SKM-1 (cell line): ENCODE data around the gene PRPF40B.

ENCODE experiments used
- DNase-seq: peaks from one replicate; lab custom pipeline; 2025; ENCODE audit not compliant: unreplicated experiment; lab: John Stamatoyannopoulos, UW

PRPF40B gene

GRCh38 chr12:49655595-49656236 is 32.4 kb downstream of the PRPF40B start:
- DNase-seq: no peak

- no peak for DNase-seq
These were observed 34.9 kb downstream of the PRPF40B start for GRCh38 chr12:49658276-49658675.

- DNase-seq: no peak
These were observed 36.4 kb downstream of the PRPF40B start for GRCh38 chr12:49659753-49660152.

DNA sequence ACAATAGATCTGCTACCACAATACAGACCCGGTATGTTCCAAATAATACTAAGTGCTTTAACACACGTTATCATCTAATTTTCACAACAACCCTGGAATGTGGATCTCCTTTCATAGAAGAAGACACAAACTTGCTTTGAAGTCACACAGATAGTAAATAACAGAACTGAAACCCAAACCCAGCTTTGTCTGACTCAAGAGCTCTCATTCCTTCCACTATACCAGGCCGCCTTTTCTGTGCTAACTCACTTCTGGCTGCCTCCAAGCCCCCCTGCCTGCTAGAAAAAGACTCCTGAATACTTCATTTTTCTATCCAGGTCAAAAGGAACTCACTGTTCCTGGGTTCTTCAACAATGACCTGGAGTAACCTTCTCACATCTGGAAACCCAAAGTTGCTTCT is 37.8 kb downstream of the PRPF40B start:
- DNase-seq: no peak

- DNase-seq: no peak
These were observed 38.4 kb downstream of the PRPF40B start for GRCh38 chr12:49661746-49662145.

DNA sequence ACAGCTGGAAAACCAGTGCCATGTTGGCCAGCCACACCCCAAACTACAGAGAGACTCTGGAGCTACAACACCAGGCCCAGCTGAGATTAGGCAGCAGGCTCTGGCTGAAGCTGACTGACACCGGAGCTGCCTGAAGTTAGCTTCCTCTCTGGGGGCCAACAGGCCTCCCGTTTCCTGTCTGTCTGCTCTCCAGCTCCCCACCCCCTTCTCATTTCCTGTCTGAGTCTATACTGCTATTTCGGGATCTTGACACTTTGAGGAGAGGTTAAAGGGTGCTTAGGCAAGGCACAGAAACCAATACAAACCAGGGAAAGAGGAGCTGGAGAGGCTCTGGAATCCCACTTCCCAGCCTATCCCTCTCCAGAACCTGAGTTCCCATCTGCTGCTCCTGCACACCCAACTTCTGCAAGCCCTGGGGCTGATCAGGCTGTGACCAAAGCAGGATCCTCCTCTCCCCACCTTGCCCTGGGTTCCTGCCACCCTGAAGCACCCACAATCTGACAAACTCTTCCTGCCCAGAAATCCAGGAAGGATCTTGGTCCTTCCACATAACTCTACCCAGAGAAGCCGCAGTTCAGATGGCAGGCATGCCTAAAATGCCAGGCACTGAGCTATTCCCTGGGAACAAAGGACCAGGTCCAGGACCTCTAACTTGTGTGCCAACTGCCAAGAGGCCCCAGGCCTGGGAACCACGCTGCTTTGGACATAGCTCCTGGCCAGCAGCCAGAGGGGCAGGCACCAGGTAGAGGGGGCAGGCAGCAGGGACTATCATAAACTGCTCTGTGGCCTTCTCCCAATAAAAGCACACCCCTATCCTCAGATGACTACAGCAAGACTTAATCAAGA is 39.9 kb downstream of the PRPF40B start:
- DNase-seq: peak; percentile 71

DNA sequence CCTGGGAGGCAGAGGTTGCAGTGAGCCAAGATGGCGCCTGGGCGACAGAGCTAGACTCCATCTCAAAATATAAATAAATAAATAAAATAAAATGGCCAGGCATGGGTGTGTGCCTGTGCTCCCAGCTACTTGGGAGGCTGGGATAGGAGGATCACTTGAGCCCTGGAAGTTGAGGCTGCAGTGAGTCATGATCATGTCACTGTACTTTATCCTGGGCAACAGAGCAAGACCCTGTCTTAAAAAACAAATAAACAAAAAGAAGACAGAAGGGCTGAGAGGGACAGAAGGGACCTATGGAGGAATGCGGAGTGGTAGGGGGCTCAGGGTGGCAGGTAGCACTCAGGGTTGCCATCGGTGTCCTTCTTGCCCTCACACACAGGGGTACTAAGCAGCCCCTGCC is 40.8 kb downstream of the PRPF40B start:
- no peak for DNase-seq

GRCh38 chr12:49664591-49665239 is 41.4 kb downstream of the PRPF40B start:
- no peak for DNase-seq

DNA sequence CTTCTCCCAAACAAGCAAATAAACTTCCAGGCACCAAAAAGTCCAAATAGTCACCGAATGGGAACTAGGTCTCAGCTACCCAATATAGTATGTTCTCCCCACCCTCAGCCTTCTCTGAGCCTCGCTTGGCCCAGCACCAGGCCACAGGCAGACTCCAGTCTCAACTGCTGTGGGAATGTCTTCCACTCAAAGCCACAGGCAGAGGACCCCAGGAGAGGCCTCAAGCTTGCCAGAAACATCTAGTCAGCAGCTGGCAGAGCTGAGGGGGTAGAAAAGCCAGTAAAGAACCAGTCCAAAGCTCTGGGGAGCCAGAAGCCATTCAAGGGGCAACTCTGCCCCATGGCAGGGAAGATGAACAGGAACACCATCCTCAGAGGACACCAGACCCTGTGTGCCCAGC is 42.0 kb downstream of the PRPF40B start:
- DNase-seq: no peak

- DNase-seq: no peak
These were observed 42.8 kb downstream of the PRPF40B start for GRCh38 chr12:49666176-49666575.

GRCh38 chr12:49667325-49668090 is 44.1 kb downstream of the PRPF40B start:
- no peak for DNase-seq

- no peak for DNase-seq
These were observed 46.4 kb downstream of the PRPF40B start for GRCh38 chr12:49669796-49670195.

DNA sequence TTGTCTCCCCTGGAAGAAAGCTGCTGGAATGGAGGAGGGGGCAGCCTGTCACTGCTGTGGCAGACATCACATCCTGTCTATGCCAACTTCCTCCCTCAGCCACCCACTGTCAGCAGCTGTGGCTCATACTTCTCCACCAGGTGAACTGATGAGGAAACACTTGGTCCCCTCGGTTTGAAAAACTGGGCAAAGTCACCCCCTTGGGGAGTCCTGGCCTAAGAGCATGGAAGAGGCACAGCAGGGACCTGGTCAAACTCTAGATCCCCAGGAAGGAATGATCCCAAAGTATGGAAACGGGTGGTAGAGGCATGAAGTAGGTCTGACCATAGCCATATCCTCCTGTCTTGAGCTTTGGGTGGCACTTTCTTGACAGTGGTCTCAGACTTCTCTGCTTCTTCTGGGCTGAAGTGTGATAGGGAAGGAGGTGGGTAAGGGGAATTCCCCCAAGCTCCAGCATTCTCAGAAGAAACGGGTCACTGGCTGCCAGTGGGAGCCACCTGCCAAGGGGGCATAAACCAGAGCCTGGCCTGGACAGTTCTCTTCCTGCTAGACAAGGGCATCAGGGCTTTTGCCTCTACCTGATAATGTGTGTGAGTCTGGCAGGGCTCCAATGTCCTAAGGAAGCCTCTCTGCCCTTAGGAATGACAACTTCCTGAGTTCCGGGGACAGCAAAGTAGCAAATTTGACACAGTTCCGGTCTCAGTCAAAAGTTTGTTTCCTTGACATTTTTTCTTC is 47.8 kb downstream of the PRPF40B start:
- no peak for DNase-seq

GRCh38 chr12:49672301-49673217 is 49.2 kb downstream of the PRPF40B start:
- no peak for DNase-seq

- no peak for DNase-seq
These were observed 50.3 kb downstream of the PRPF40B start for GRCh38 chr12:49673446-49674317.

GRCh38 chr12:49674318-49674981 is 51.1 kb downstream of the PRPF40B start:
- no peak for DNase-seq

GRCh38 chr12:49675137-49675536 is 51.8 kb downstream of the PRPF40B start:
- DNase-seq: no peak

DNA sequence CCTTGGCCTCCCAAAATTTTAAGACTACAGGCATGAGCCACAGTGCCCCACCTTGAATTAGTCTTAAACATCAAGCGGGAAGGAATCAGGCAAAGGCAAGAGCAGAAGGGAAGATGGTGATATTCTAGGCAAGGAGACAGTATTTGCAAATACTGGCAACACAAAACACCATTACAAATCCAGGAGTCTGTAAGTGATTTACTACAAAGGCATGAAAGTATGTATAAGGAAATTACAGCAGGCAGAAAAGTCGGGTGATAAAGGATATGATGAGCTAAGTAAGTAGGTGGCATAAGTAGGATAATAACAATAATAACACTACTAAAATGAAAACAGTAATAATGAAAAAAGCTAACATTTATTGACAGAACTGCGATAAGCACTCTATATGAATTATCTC is 55.4 kb downstream of the PRPF40B start:
- no peak for DNase-seq
